ENCODE results near the gene ZP4.

The ZP4 gene

DNA sequence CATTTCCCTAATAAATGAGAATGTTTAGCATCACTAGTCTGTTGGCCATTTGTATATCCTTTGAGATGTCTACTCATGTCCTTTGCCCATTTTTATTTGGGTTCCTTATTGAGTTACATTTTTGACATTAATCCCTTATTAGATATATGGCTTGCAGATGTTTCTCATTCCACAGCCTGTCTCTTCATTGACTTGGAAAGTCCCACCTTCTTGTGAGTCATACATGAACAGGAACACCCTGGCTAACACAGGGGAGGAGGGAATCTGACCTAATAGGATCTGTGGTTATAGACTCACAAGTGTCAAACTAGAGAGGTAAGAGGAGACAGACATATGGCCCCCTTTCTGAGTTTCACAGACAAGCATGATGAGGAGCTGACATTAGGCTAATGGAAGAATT is 11.5 kb downstream of the ZP4 start:
- H3K9me3 ChIP-seq (replicated peaks; ENCODE audit: insufficient read depth, low read length), result no peaks in the 10 kb centered on the region
- H3K9ac ChIP-seq (ENCODE audit: low read length), result no peak overlapping the region
- H3K9me2 ChIP-seq (replicated peaks; ENCODE audit: insufficient read depth, low read length), result no peaks in the 10 kb centered on the region
- H3K79me2 ChIP-seq (ENCODE audit: low read length), result no peaks in the 10 kb centered on the region
- H3K4me1 ChIP-seq (ENCODE audit: low read length), result no peaks in the 10 kb centered on the region
- no peaks in the 10 kb centered on the region for H3K36me3 ChIP-seq (replicated peaks; ENCODE audit: insufficient read depth, low read length)
- TF ChIP-seq EZH2 (optimal IDR thresholded peaks at IDR 0.05; ENCODE audit: low read depth, low read length), result no peak
- no peak for TF ChIP-seq EZH2phosphoT487 (IDR thresholded peaks at IDR 0.05; ENCODE audit: low read length)
- TF ChIP-seq, protein P1, sequence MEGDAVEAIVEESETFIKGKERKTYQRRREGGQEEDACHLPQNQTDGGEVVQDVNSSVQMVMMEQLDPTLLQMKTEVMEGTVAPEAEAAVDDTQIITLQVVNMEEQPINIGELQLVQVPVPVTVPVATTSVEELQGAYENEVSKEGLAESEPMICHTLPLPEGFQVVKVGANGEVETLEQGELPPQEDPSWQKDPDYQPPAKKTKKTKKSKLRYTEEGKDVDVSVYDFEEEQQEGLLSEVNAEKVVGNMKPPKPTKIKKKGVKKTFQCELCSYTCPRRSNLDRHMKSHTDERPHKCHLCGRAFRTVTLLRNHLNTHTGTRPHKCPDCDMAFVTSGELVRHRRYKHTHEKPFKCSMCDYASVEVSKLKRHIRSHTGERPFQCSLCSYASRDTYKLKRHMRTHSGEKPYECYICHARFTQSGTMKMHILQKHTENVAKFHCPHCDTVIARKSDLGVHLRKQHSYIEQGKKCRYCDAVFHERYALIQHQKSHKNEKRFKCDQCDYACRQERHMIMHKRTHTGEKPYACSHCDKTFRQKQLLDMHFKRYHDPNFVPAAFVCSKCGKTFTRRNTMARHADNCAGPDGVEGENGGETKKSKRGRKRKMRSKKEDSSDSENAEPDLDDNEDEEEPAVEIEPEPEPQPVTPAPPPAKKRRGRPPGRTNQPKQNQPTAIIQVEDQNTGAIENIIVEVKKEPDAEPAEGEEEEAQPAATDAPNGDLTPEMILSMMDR (IDR thresholded peaks at IDR 0.05; ENCODE audit: low read length), result no peak
- H3K4me2 ChIP-seq (ENCODE audit: low read depth, low read length), result no peak overlapping the region
- H3F3A ChIP-seq (ENCODE audit: insufficient read depth, low read length), result no peaks in the 10 kb centered on the region
- H3K27me3 ChIP-seq (replicated peaks; ENCODE audit: insufficient read depth, low read length), result no peaks in the 10 kb centered on the region
- H3K27ac ChIP-seq (ENCODE audit: low read length), result no peak overlapping the region
- H3K4me3 ChIP-seq (ENCODE audit: low read length), result no peak overlapping the region
- DNase-seq, result no peak
- no peak overlapping the region for H2AFZ ChIP-seq (ENCODE audit: low read length)
- no peaks in the 10 kb centered on the region for H4K20me1 ChIP-seq (ENCODE audit: insufficient read depth, low read length)

GRCh38 chr1:237878406-237878805 is 12.3 kb downstream of the ZP4 start:
- TF ChIP-seq EZH2 (optimal IDR thresholded peaks at IDR 0.05; ENCODE audit: low read depth, low read length), result no peak
- TF ChIP-seq, protein P1 (IDR thresholded peaks at IDR 0.05; ENCODE audit: low read length), result no peak
- TF ChIP-seq EZH2phosphoT487 (IDR thresholded peaks at IDR 0.05; ENCODE audit: low read length), result no peak

DNA sequence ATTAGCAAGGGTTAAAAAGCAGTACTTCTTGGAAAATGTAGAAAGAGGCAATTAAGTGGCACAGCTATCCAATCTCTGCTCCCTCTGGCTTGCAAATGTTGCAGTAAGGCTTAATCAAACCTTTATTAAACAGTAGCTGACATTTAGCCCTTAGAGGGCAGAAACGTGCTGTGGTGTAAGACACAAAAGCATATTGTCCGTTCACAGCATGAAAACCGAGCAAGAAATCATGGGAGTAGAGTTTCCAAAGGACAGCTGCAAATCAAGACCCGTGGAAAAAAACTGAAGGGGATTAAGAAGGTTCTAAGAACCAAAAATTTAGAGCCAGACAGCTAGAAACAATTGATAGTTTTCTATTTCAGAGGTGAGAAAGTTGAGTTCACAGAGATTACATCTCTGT is 13.1 kb downstream of the ZP4 start:
- no peak for DNase-seq
- H3K36me3 ChIP-seq (replicated peaks; ENCODE audit: insufficient read depth, low read length), result no peaks in the 10 kb centered on the region
- no peaks in the 10 kb centered on the region for H3F3A ChIP-seq (ENCODE audit: insufficient read depth, low read length)
- no peak overlapping the region for H3K4me2 ChIP-seq (ENCODE audit: low read depth, low read length)
- H3K4me1 ChIP-seq (ENCODE audit: low read length), result no peaks in the 10 kb centered on the region
- no peak overlapping the region for H3K4me3 ChIP-seq (ENCODE audit: low read length)
- H2AFZ ChIP-seq (ENCODE audit: low read length), result no peak overlapping the region
- TF ChIP-seq EZH2phosphoT487 (IDR thresholded peaks at IDR 0.05; ENCODE audit: low read length) (no peak), EZH2 (optimal IDR thresholded peaks at IDR 0.05; ENCODE audit: low read depth, low read length) (no peak)
- TF ChIP-seq, protein P1 (IDR thresholded peaks at IDR 0.05; ENCODE audit: low read length), result no peak
- no peaks in the 10 kb centered on the region for H3K27me3 ChIP-seq (replicated peaks; ENCODE audit: insufficient read depth, low read length)
- no peaks in the 10 kb centered on the region for H4K20me1 ChIP-seq (ENCODE audit: insufficient read depth, low read length)
- H3K9me3 ChIP-seq (replicated peaks; ENCODE audit: insufficient read depth, low read length), result no peaks in the 10 kb centered on the region
- H3K27ac ChIP-seq (ENCODE audit: low read length), result no peak overlapping the region
- no peaks in the 10 kb centered on the region for H3K79me2 ChIP-seq (ENCODE audit: low read length)
- no peaks in the 10 kb centered on the region for H3K9me2 ChIP-seq (replicated peaks; ENCODE audit: insufficient read depth, low read length)
- H3K9ac ChIP-seq (ENCODE audit: low read length), result no peak overlapping the region

More at GRCh38 chr1:237878406-237878805, 12.3 kb downstream of the ZP4 start:
- Histone ChIP-seq H3K4me1 (ENCODE audit: low read length) (no peaks in the 10 kb centered on the region), H3K27me3 (replicated peaks; ENCODE audit: insufficient read depth, low read length) (no peaks in the 10 kb centered on the region), H3K79me2 (ENCODE audit: low read length) (no peaks in the 10 kb centered on the region), H3F3A (ENCODE audit: insufficient read depth, low read length) (no peaks in the 10 kb centered on the region), H3K9me2 (replicated peaks; ENCODE audit: insufficient read depth, low read length) (no peaks in the 10 kb centered on the region), H4K20me1 (ENCODE audit: insufficient read depth, low read length) (no peaks in the 10 kb centered on the region), H3K9me3 (replicated peaks; ENCODE audit: insufficient read depth, low read length) (no peaks in the 10 kb centered on the region), H3K4me2 (ENCODE audit: low read depth, low read length) (no peak overlapping the region), H3K27ac (ENCODE audit: low read length) (no peak overlapping the region), H3K4me3 (ENCODE audit: low read length) (no peak overlapping the region), H3K36me3 (replicated peaks; ENCODE audit: insufficient read depth, low read length) (no peaks in the 10 kb centered on the region), H2AFZ (ENCODE audit: low read length) (no peak overlapping the region), H3K9ac (ENCODE audit: low read length) (no peak overlapping the region)
- no peak for DNase-seq

All from MM.1S (cell line).